Panc1 (cell line): ENCODE results near the gene LMO4. TPM values are rescaled to one million over a fixed set of nuclear protein-coding genes. Genes with fewer than 3 reads are reported as not detected.
A peak's percentile ranks its signal among the peaks of the same experiment; 100 is the strongest.

ENCODE experiments used
- ATAC-seq: fragments of 200-7000 bp; cut with Tn5 transposase; 2 replicates; pipeline ENCODE4 v1.9.1; 2020; ENCODE audit warnings: mild to moderate bottlenecking, moderate library complexity
- BruUV-seq: library from RNA; stranded (reverse); fragments of 400-500 nt; replicated peaks from 2 replicates; lab custom pipeline; 2021; lab: Mats Ljungman, UMichigan
- CTCF ChIA-PET: fragments of 300-600 bp; sonication (Branson Sonifier 250); formaldehyde crosslinking; loops from one replicate; lab custom pipeline; 2022; ENCODE audit warnings: antibody characterized with exemption; lab: Charles Lee
- POLR2A ChIA-PET: fragments of 300-600 bp; sonication (Branson Sonifier 250); formaldehyde crosslinking; loops from one replicate; lab custom pipeline; 2022; ENCODE audit warnings: antibody characterized with exemption; lab: Charles Lee
- DNase-seq: peaks from one replicate; pipeline ENCODE4 v3.0.0-alpha.2; 2010; ENCODE audit warnings: low read depth, low spot score
- H3K27ac ChIP-seq: 2 replicates; pipeline ENCODE4 v1.5.1; 2011; ENCODE audit warnings: mild to moderate bottlenecking, low read length, inconsistent platforms
- H3K27me3 ChIP-seq: fragments of 200-500 bp; sonication (Bioruptor generic); 2 replicates; pipeline ENCODE4 v1.6.0; 2014; ENCODE audit warnings: low read length, inconsistent platforms; ENCODE audit not compliant: control insufficient read depth, insufficient read depth
- H3K36me3 ChIP-seq: fragments of 200-500 bp; sonication (Bioruptor generic); 2 replicates; pipeline ENCODE4 v1.5.1; 2014; ENCODE audit warnings: inconsistent platforms, mild to moderate bottlenecking, low read length, moderate library complexity; ENCODE audit not compliant: control insufficient read depth, insufficient read depth
- H3K4me1 ChIP-seq: 2 replicates; pipeline ENCODE4 v1.5.1; 2011; ENCODE audit warnings: inconsistent platforms, mild to moderate bottlenecking, low read length, moderate library complexity; ENCODE audit not compliant: control insufficient read depth, insufficient read depth
- H3K4me3 ChIP-seq, 2 experiments: 2 replicates each; pipeline ENCODE4 v1.5.1; 2011 to 2012; ENCODE audit warnings: low read depth in 2 of 2, low read length in 2 of 2, mild to moderate bottlenecking in 2 of 2, inconsistent platforms in 1 of 2, moderate library complexity in 1 of 2
- H3K9me3 ChIP-seq: fragments of 200-500 bp; sonication (Bioruptor generic); 2 replicates; pipeline ENCODE4 v1.5.1; 2014; ENCODE audit warnings: low read depth, mild to moderate bottlenecking, inconsistent platforms, low read length, moderate library complexity; ENCODE audit not compliant: control insufficient read depth, insufficient read depth
- CTCF ChIP-seq: fragments of 450-650 bp; IDR thresholded peaks from 2 replicates; pipeline ENCODE4 v1.5.1; 2017; ENCODE audit warnings: mild to moderate bottlenecking
- POLR2AphosphoS5 ChIP-seq: IDR thresholded peaks from 2 replicates; pipeline ENCODE4 v1.6.1; 2012; ENCODE audit warnings: mild to moderate bottlenecking, low read depth, low read length, moderate library complexity
- REST ChIP-seq, 2 experiments: IDR thresholded peaks; 2 replicates each; pipeline ENCODE4 v1.6.1; 2011 to 2012; ENCODE audit warnings: low read depth in 2 of 2, control low read depth in 1 of 2, low read length in 1 of 2, mild to moderate bottlenecking in 1 of 2, moderate library complexity in 1 of 2; ENCODE audit not compliant: insufficient read depth in 1 of 2
- SIN3A ChIP-seq: IDR thresholded peaks from 2 replicates; pipeline ENCODE4 v1.6.1; 2012; ENCODE audit warnings: low read depth, mild to moderate bottlenecking, low read length, moderate library complexity, borderline replicate concordance; ENCODE audit not compliant: insufficient read depth
- TCF7L2 ChIP-seq: IDR thresholded peaks from 2 replicates; pipeline ENCODE4 v1.6.1; 2011; ENCODE audit warnings: mild to moderate bottlenecking, low read depth, low read length, inconsistent platforms
- in situ Hi-C: cut with HindIII; loops from 2 replicates; pipeline ENCODE4 v1.10.0; 2016; ENCODE audit warnings: low sequenced_read_pairs, low pct_unique_long_range_greater_than_20kb
- intact Hi-C: fragments of 100-400 bp; cut with micrococcal nuclease; formaldehyde crosslinking; loops from one replicate; pipeline ENCODE4 v1.10.0; 2022; ENCODE audit not compliant: unreplicated experiment
- total RNA-seq: library from RNA; stranded (reverse); gene quantifications from one replicate; pipeline ENCODE4 v1.2.1, GENCODE V29; 2021; ENCODE audit not compliant: unreplicated experiment

The LMO4 gene
- total RNA-seq, 1 experiment from 2014 or later = 38.3 TPM

- DNase-seq = no peak
- no TSS peak for BruUV-seq
These were observed 63.8 kb downstream of the LMO4 start for GRCh38 chr1:87392248-87393192.

More at GRCh38 chr1:87392248-87393192, 63.8 kb downstream of the LMO4 start:
- in situ Hi-C loops (no loop called here), intact Hi-C loops (no loop called here)
- peak; percentile 56 for ATAC-seq
- POLR2A ChIA-PET = no interaction called here
- Histone ChIP-seq H3K4me1 (peaks cover 4% of the 10 kb centered on the region; the same call in 1 of the 2 replicates), H3K27ac (no peak overlapping the region), H3K36me3 (no peaks in the 10 kb centered on the region), H3K4me3 (no peak overlapping the region), H3K9me3 (peaks cover 5% of the 10 kb centered on the region; the same call in 1 of the 2 replicates), H3K27me3 (no peaks in the 10 kb centered on the region)
- CTCF ChIA-PET = no interaction called here
- no peak for TF ChIP-seq SIN3A
- TF ChIP-seq REST (IDR thresholded peaks at IDR 0.05; ENCODE audit: insufficient read depth in 1 of 2, low read depth in 2 of 2, low read length in 1 of 2) = no peak
- no peak for TF ChIP-seq CTCF
- no peak for TF ChIP-seq TCF7L2
- no peak for TF ChIP-seq POLR2AphosphoS5
